Omental fat pad (tissue), 4 donors: ENCODE measurements around the gene LDLRAD3. TPM values are rescaled to one million over a fixed set of nuclear protein-coding genes. Genes with fewer than 3 reads are reported as not detected.

Source experiments
- ATAC-seq: fragments of 150-250 bp; one replicate; pipeline ENCODE4 v1.9.1; 2016; ENCODE audit warnings: mild to moderate bottlenecking, moderate library complexity; ENCODE audit not compliant: low FRiP score
- DNase-seq: peaks from one replicate; pipeline ENCODE4 v3.0.0-alpha.2; 2019; ENCODE audit warnings: low spot score
- CTCF ChIP-seq, 3 donors: fragments of 450-650 bp; IDR thresholded peaks; one replicate each; pipeline ENCODE4 v1.5.1; 2016 to 2017; ENCODE audit warnings: antibody characterized with exemption in 3 of 3, mild to moderate bottlenecking in 3 of 3, moderate library complexity in 2 of 3
- total RNA-seq, 4 donors: library from RNA; depleted of rRNA; stranded (reverse); fragments of >200 nt; gene quantifications; one replicate each; pipeline ENCODE4 v1.1.0, GENCODE V29; 2016

The LDLRAD3 gene
- total RNA-seq, 4 donors from 2014 or later: 15.6 to 70.2 (median 25.7) TPM

GRCh38 chr11:36192425-36193289 lies 248.8 kb downstream of the LDLRAD3 start:
- DNase-seq: no peak
- TF ChIP-seq CTCF (IDR thresholded peaks at IDR 0.05): no peak
- no peak for ATAC-seq

- ATAC-seq (no peak), DNase-seq (no peak)
- TF ChIP-seq CTCF (IDR thresholded peaks at IDR 0.05): no peak
Observed at GRCh38 chr11:36193290-36193619, 249.4 kb downstream of the LDLRAD3 start.

- DNase-seq (no peak), ATAC-seq (no peak)
- no peak for TF ChIP-seq CTCF (IDR thresholded peaks at IDR 0.05)
Observed at GRCh38 chr11:36193721-36194120, 249.9 kb downstream of the LDLRAD3 start.

GRCh38 chr11:36195496-36196354 lies 251.9 kb downstream of the LDLRAD3 start:
- DNase-seq (no peak), ATAC-seq (no peak)
- TF ChIP-seq CTCF (IDR thresholded peaks at IDR 0.05): no peak

GRCh38 chr11:36196411-36196998 lies 252.6 kb downstream of the LDLRAD3 start:
- ATAC-seq: no peak
- DNase-seq: no peak
- TF ChIP-seq CTCF (IDR thresholded peaks at IDR 0.05): no peak

- no peak for TF ChIP-seq CTCF (IDR thresholded peaks at IDR 0.05)
- ATAC-seq: no peak
- DNase-seq: no peak
Observed at GRCh38 chr11:36201411-36201810, 257.5 kb downstream of the LDLRAD3 start.
